Left lung (tissue), 10 donors: Measurements from ENCODE around the gene CMC4. TPM values are rescaled to one million over a fixed set of nuclear protein-coding genes. Genes with fewer than 3 reads are reported as not detected.

Experiments
- ATAC-seq: fragments of 200-7000 bp; cut with Tn5 transposase; one replicate; pipeline ENCODE4 v1.9.1; 2020; ENCODE audit warnings: moderate library complexity
- DNase-seq, 4 donors: peaks; one replicate each; pipeline ENCODE4 v3.0.0-alpha.2; 2013 to 2020
- H3K27ac ChIP-seq, 2 donors: fragments of 200-600 bp; sonication (generic) in 1 of 2; one replicate each; pipeline versions ENCODE4 v1.5.0 to v1.8.0; 2020 to 2021
- H3K27me3 ChIP-seq, 2 donors: fragments of 200-600 bp; sonication (generic) in 1 of 2; one replicate each; pipeline versions ENCODE4 v1.5.0 to v1.8.0; 2020 to 2021
- H3K36me3 ChIP-seq, 2 donors: fragments of 200-600 bp; sonication (generic) in 1 of 2; one replicate each; pipeline versions ENCODE4 v1.5.0 to v1.8.0; 2020 to 2021
- H3K4me1 ChIP-seq, 2 donors: fragments of 200-600 bp; one replicate each; pipeline ENCODE4 v1.8.0; 2021
- H3K4me3 ChIP-seq, 2 donors: fragments of 200-600 bp; sonication (generic) in 1 of 2; one replicate each; pipeline versions ENCODE4 v1.5.0 to v1.8.0; 2020 to 2021; ENCODE audit warnings: mild to moderate bottlenecking in 1 of 2
- H3K9me3 ChIP-seq, 2 donors: fragments of 200-600 bp; sonication (generic) in 1 of 2; one replicate each; pipeline versions ENCODE4 v1.5.0 to v1.8.0; 2020 to 2021
- CTCF ChIP-seq, 2 donors: fragments of 200-600 bp; sonication (generic) in 1 of 2; IDR thresholded peaks; one replicate each; pipeline versions ENCODE4 v1.5.0 to v1.8.0; 2021; ENCODE audit warnings: antibody characterized with exemption in 2 of 2
- intact Hi-C, 2 donors: fragments of 100-400 bp; cut with DNase I; formaldehyde crosslinking; loops; one replicate each; pipeline versions ENCODE4 v1.11.2 to v1.14.2; 2022
- polyA plus RNA-seq, 6 donors: library from polyadenylated mRNA; unstranded; fragments of 120-200 nt; gene quantifications; one replicate each; pipeline ENCODE4 v1.2.1, GENCODE V29; 2013; ENCODE audit not compliant: insufficient read length in 6 of 6
- total RNA-seq, 2 donors: library from RNA; stranded (reverse); fragmentation: NEBNext Ultra II Directional; extraction: Animal tissue kit (Norgen Biotek cat#: 25700); gene quantifications; one replicate each; pipeline ENCODE4 v1.2.1, GENCODE V29; 2021
- donor health status: DM: no; HTN: yes; CAD: no.
- donor health status: DM: no; HTN: no; CAD: no.

The CMC4 gene
- total and polyA plus RNA-seq, 8 donors, result 3.3 to 10.4 (median 6.7) TPM

GRCh38 chrX:155028129-155028528 is 42.8 kb downstream of the CMC4 start:
- Histone ChIP-seq H3K27ac (peak overlapping the region; percentile 95 to 96), H3K4me1 (peaks cover 4 to 8% of the 10 kb centered on the region in 2 donors), H3K4me3 (peak overlapping the region in 1 of 2 donors; percentile 58), H3K9me3 (no peaks in the 10 kb centered on the region), H3K27me3 (no peaks in the 10 kb centered on the region), H3K36me3 (no peaks in the 10 kb centered on the region)
- no peak for TF ChIP-seq CTCF (IDR thresholded peaks at IDR 0.05)
- ATAC-seq, result no peak
- DNase-seq, result no peak
- intact Hi-C loops, result no loop called here

- Histone ChIP-seq H3K4me1 (peaks cover 4 to 8% of the 10 kb centered on the region in 2 donors), H3K27ac (peak overlapping the region; percentile 95 to 96), H3K36me3 (no peaks in the 10 kb centered on the region), H3K4me3 (peak overlapping the region; percentile 51 to 58), H3K9me3 (no peaks in the 10 kb centered on the region), H3K27me3 (no peaks in the 10 kb centered on the region)
- TF ChIP-seq CTCF (IDR thresholded peaks at IDR 0.05), result no peak
- ATAC-seq (peak; percentile 37), DNase-seq (peak in 2 of 4 donors; percentile 42 to 72)
- intact Hi-C loops, result no loop called here
Observed at GRCh38 chrX:155027509-155028066, 43.3 kb downstream of the CMC4 start.

- TF ChIP-seq CTCF (IDR thresholded peaks at IDR 0.05), result no peak
- Histone ChIP-seq H3K4me3 (peak within 1 kb of the TSS; percentile 51 to 58), H3K36me3 (no peaks in the 10 kb centered on the region), H3K27ac (peak within 1 kb of the TSS; percentile 95 to 96), H3K27me3 (no peaks in the 10 kb centered on the region), H3K9me3 (no peaks in the 10 kb centered on the region), H3K4me1 (peaks cover 4 to 8% of the 10 kb centered on the region in 2 donors)
- ATAC-seq (peak; percentile 92), DNase-seq (peak; percentile 85 to 95 (median 94))
- intact Hi-C loops, result no loop called here
Observed at GRCh38 chrX:155026727-155027508, 44.0 kb downstream of the CMC4 start, which contains the start of gene FUNDC2. Gene FUNDC2 (plus strand): TSS chrX:155026844. CDS start chrX:155026939, 95 bp downstream.

- Histone ChIP-seq H3K4me3 (peak overlapping the region; percentile 51 to 58), H3K36me3 (no peaks in the 10 kb centered on the region), H3K27ac (peak overlapping the region; percentile 95 to 96), H3K27me3 (no peaks in the 10 kb centered on the region), H3K4me1 (peaks cover 4 to 8% of the 10 kb centered on the region in 2 donors), H3K9me3 (no peaks in the 10 kb centered on the region)
- TF ChIP-seq CTCF (IDR thresholded peaks at IDR 0.05), result no peak
- DNase-seq (no peak), ATAC-seq (no peak)
- intact Hi-C loops, result no loop called here
Observed at GRCh38 chrX:155026420-155026726, 44.6 kb downstream of the CMC4 start.
